H9 (cell line): Measurements from ENCODE around the gene ITPK1. TPM values are rescaled to one million over a fixed set of nuclear protein-coding genes. Genes with fewer than 3 reads are reported as not detected.

Source experiments
- DNase-seq: peaks from one replicate; pipeline ENCODE4 v3.0.0-alpha.2; 2017
- H2AFZ ChIP-seq: one replicate; pipeline ENCODE4 v1.6.1; 2013; ENCODE audit warnings: mild to moderate bottlenecking, low read length, control low read depth, moderate library complexity
- H2AK5ac ChIP-seq: 2 replicates; pipeline ENCODE4 v1.6.1; 2013; ENCODE audit warnings: low read length, control low read depth, mixed read lengths; ENCODE audit not compliant: insufficient read length
- H2BK120ac ChIP-seq: one replicate; pipeline ENCODE4 v1.6.1; 2013; ENCODE audit warnings: low read depth, mild to moderate bottlenecking, low read length, control low read depth, inconsistent platforms; ENCODE audit not compliant: poor library complexity, severe bottlenecking
- H2BK12ac ChIP-seq: 2 replicates; pipeline ENCODE4 v1.6.1; 2013; ENCODE audit warnings: low read length, control low read depth, mixed read lengths, low read depth; ENCODE audit not compliant: insufficient read length
- H2BK15ac ChIP-seq: 2 replicates; pipeline ENCODE4 v1.6.1; 2013; ENCODE audit warnings: low read depth, low read length, control low read depth
- H2BK20ac ChIP-seq: one replicate; pipeline ENCODE4 v1.6.1; 2013; ENCODE audit warnings: low read depth, mild to moderate bottlenecking, low read length, control low read depth, inconsistent platforms; ENCODE audit not compliant: poor library complexity, severe bottlenecking
- H2BK5ac ChIP-seq: 2 replicates; pipeline ENCODE4 v1.6.1; 2013; ENCODE audit warnings: low read length, control low read depth, mixed read lengths; ENCODE audit not compliant: insufficient read length
- H3K14ac ChIP-seq: 2 replicates; pipeline ENCODE4 v1.6.1; 2013; ENCODE audit warnings: low read length, control low read depth; ENCODE audit not compliant: insufficient read depth
- H3K18ac ChIP-seq: 2 replicates; pipeline ENCODE4 v1.6.1; 2013; ENCODE audit warnings: low read depth, mild to moderate bottlenecking, mixed read lengths, low read length, control low read depth; ENCODE audit not compliant: insufficient read length
- H3K23ac ChIP-seq: 2 replicates; pipeline ENCODE4 v1.6.1; 2013; ENCODE audit warnings: low read length, control low read depth, mixed read lengths, low read depth; ENCODE audit not compliant: insufficient read length
- H3K23me2 ChIP-seq: 2 replicates; pipeline ENCODE4 v1.6.1; 2013; ENCODE audit warnings: low read depth, mild to moderate bottlenecking, mixed read lengths, low read length, control low read depth; ENCODE audit not compliant: insufficient read length, poor library complexity, severe bottlenecking
- H3K27ac ChIP-seq: 2 replicates; pipeline ENCODE4 v1.5.1; 2013; ENCODE audit warnings: low read length, control low read depth, mixed read lengths, low read depth; ENCODE audit not compliant: insufficient read length
- H3K27me3 ChIP-seq: 2 replicates; pipeline ENCODE4 v1.6.1; 2013; ENCODE audit warnings: low read length, control low read depth, inconsistent platforms; ENCODE audit not compliant: insufficient read depth
- H3K4ac ChIP-seq: 2 replicates; pipeline ENCODE4 v1.6.1; 2013; ENCODE audit warnings: low read depth, mild to moderate bottlenecking, control low read depth, inconsistent platforms, low read length, moderate library complexity
- H3K4me1 ChIP-seq: 2 replicates; pipeline ENCODE4 v1.6.1; 2013; ENCODE audit warnings: low read length, control low read depth, inconsistent platforms; ENCODE audit not compliant: insufficient read depth
- H3K4me2 ChIP-seq: 2 replicates; pipeline ENCODE4 v1.6.1; 2013; ENCODE audit warnings: low read length, control low read depth, mixed read lengths; ENCODE audit not compliant: insufficient read length, insufficient read depth
- H3K56ac ChIP-seq: 2 replicates; pipeline ENCODE4 v1.6.1; 2013; ENCODE audit warnings: low read depth, mild to moderate bottlenecking, mixed read lengths, low read length, control low read depth; ENCODE audit not compliant: insufficient read length
- H3K79me1 ChIP-seq: 2 replicates; pipeline ENCODE4 v1.6.1; 2013; ENCODE audit warnings: low read depth, mild to moderate bottlenecking, moderate library complexity, low read length, control low read depth, inconsistent platforms; ENCODE audit not compliant: insufficient read depth, poor library complexity, severe bottlenecking
- H3K79me2 ChIP-seq: 2 replicates; pipeline ENCODE4 v1.6.1; 2013; ENCODE audit warnings: low read length, control low read depth, inconsistent platforms; ENCODE audit not compliant: insufficient read depth
- H3K9ac ChIP-seq: 2 replicates; pipeline ENCODE4 v1.6.1; 2013; ENCODE audit warnings: low read length, control low read depth, mixed read lengths; ENCODE audit not compliant: insufficient read length; ENCODE audit errors: extremely low read depth
- H3K9me3 ChIP-seq: one replicate; pipeline ENCODE4 v1.6.1; 2013; ENCODE audit warnings: low read depth, low read length, inconsistent platforms; ENCODE audit not compliant: control insufficient read depth
- H3T11ph ChIP-seq: one replicate; pipeline ENCODE4 v1.6.1; 2013; ENCODE audit warnings: mild to moderate bottlenecking, low read length, control low read depth, inconsistent platforms
- H4K20me1 ChIP-seq: one replicate; pipeline ENCODE4 v1.6.1; 2013; ENCODE audit not compliant: control insufficient read depth, insufficient read length, insufficient read depth
- H4K5ac ChIP-seq: 2 replicates; pipeline ENCODE4 v1.6.1; 2013; ENCODE audit warnings: low read depth, mild to moderate bottlenecking, mixed read lengths, low read length, control low read depth; ENCODE audit not compliant: insufficient read length
- H4K8ac ChIP-seq: replicated peaks from 2 replicates; pipeline ENCODE4 v1.6.1; 2013; ENCODE audit warnings: low read length, control low read depth, mixed read lengths, low read depth; ENCODE audit not compliant: insufficient read length
- H4K91ac ChIP-seq: 2 replicates; pipeline ENCODE4 v1.6.1; 2013; ENCODE audit warnings: low read depth, mild to moderate bottlenecking, moderate library complexity, mixed read lengths, low read length, control low read depth; ENCODE audit not compliant: insufficient read length
- H3K27ac Mint-ChIP-seq, 3 experiments: 2 replicates in 2 of 3; 3 replicates in 1 of 3; pipeline ENCODE4 v1.8.0; 2020 to 2021; ENCODE audit warnings: mixed read lengths in 3 of 3, mild to moderate bottlenecking in 1 of 3, moderate library complexity in 1 of 3
- H3K27me3 Mint-ChIP-seq: 2 replicates; pipeline ENCODE4 v1.8.0; 2021; ENCODE audit warnings: low read depth, mild to moderate bottlenecking, moderate library complexity, mixed read lengths
- H3K36me3 Mint-ChIP-seq, 3 experiments: 2 replicates in 2 of 3; 3 replicates in 1 of 3; pipeline ENCODE4 v1.8.0; 2020 to 2021; ENCODE audit warnings: low read depth in 3 of 3, mixed read lengths in 3 of 3; ENCODE audit not compliant: insufficient read depth in 1 of 3
- H3K4me1 Mint-ChIP-seq, 2 experiments: 2 replicates each; pipeline ENCODE4 v1.8.0; 2020; ENCODE audit warnings: mixed read lengths in 2 of 2
- H3K4me3 Mint-ChIP-seq, 2 experiments: 2 replicates in 1 of 2; 3 replicates in 1 of 2; pipeline ENCODE4 v1.8.0; 2020 to 2021; ENCODE audit warnings: mild to moderate bottlenecking in 2 of 2, mixed read lengths in 2 of 2, moderate library complexity in 1 of 2
- H3K9me3 Mint-ChIP-seq, 2 experiments: 2 replicates in 1 of 2; 3 replicates in 1 of 2; pipeline ENCODE4 v1.8.0; 2020; ENCODE audit warnings: mild to moderate bottlenecking in 2 of 2, mixed read lengths in 2 of 2, moderate library complexity in 1 of 2
- WGBS: extraction: QIAGEN DNeasy Blood & Tissue Kit; methylation state at CpG from one replicate; pipeline ENCODE4 v1.1.7; 2013; ENCODE audit warnings: missing lambda C conversion rate, low lambda C conversion rate, mixed read lengths; ENCODE audit not compliant: insufficient read length; ENCODE audit errors: extremely low coverage; 5-methylcytosine and 5-hydroxymethylcytosine counted together
- total RNA-seq: library from RNA; stranded (reverse); gene quantifications from 2 replicates; pipeline ENCODE4 v1.2.1, GENCODE V29; 2021
- TF ChIP-seq, protein P1 (sequence below): fragments of 200-600 bp; sonication (generic); conservative IDR thresholded peaks from 3 replicates; pipeline ENCODE4 v1.8.0; 2021; ENCODE audit warnings: antibody characterized with exemption, mild to moderate bottlenecking

The ITPK1 gene
- total RNA-seq, 1 experiment from 2014 or later: 92.7 TPM

DNA sequence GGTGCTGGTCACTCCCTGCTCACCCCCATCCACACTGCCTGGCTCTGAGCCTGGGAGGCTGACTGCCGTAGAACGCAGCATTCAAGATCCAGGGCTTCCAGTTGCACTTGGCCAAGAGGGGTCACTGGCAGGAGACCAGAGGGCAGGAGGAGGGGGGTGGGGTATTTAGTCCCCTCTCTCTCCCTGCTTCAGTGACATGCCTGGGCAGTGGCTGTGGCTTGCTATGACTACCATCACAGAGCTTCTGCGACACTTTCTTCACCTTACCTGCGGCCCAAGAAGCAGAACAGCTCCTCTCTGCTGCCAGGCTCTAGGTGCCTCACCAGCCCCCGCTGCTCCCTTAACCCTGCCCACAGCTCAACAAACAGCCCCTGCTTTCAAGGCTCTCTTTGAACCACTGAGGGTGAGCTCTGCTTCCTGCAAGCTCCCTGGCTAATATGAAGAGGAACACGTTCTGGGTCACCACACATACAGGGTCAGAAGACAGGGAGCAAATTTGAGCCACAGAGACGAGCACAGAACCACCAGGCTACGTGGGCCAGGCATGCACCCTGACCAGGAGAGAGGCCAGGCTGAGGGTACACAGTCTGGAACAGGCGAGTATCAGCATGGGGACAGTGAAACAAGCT, 55.7 kb downstream of the ITPK1 start:
- no peaks in the 10 kb centered on the region for H3K79me2 ChIP-seq
- no peak overlapping the region for H2BK5ac ChIP-seq
- no peak overlapping the region for H4K8ac ChIP-seq
- Mint-ChIP-seq H3K36me3 (peaks cover 4 to 10% (median 7%) of the 10 kb centered on the region in 3 experiments; a peak in 4 of 7 replicates), H3K27me3 (no peaks in the 10 kb centered on the region), H3K4me3 (no peak overlapping the region), H3K27ac (peak overlapping the region; percentile 49 to 96 (median 88)), H3K9me3 (no peaks in the 10 kb centered on the region), H3K4me1 (peaks cover 37 to 54% of the 10 kb centered on the region in 2 experiments)
- H2BK20ac ChIP-seq: no peak overlapping the region
- H4K20me1 ChIP-seq: peaks cover 2% of the 10 kb centered on the region
- TF ChIP-seq, protein P1, sequence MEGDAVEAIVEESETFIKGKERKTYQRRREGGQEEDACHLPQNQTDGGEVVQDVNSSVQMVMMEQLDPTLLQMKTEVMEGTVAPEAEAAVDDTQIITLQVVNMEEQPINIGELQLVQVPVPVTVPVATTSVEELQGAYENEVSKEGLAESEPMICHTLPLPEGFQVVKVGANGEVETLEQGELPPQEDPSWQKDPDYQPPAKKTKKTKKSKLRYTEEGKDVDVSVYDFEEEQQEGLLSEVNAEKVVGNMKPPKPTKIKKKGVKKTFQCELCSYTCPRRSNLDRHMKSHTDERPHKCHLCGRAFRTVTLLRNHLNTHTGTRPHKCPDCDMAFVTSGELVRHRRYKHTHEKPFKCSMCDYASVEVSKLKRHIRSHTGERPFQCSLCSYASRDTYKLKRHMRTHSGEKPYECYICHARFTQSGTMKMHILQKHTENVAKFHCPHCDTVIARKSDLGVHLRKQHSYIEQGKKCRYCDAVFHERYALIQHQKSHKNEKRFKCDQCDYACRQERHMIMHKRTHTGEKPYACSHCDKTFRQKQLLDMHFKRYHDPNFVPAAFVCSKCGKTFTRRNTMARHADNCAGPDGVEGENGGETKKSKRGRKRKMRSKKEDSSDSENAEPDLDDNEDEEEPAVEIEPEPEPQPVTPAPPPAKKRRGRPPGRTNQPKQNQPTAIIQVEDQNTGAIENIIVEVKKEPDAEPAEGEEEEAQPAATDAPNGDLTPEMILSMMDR: no peak
- H3K56ac ChIP-seq: no peak overlapping the region
- no peak overlapping the region for H4K91ac ChIP-seq
- H3K18ac ChIP-seq: no peak overlapping the region
- no peaks in the 10 kb centered on the region for H3K23me2 ChIP-seq
- H3K4me1 ChIP-seq: peaks cover 2% of the 10 kb centered on the region; the same call in 1 of the 2 replicates
- H3K4ac ChIP-seq: no peak overlapping the region
- H2BK15ac ChIP-seq: no peak overlapping the region
- H4K5ac ChIP-seq: no peak overlapping the region
- WGBS: no CpG with 5 or more reads among the region's 9 CpGs
- H2AK5ac ChIP-seq: no peak overlapping the region
- H3K4me2 ChIP-seq: no peak overlapping the region
- no peak overlapping the region for H3K23ac ChIP-seq
- no peaks in the 10 kb centered on the region for H3K79me1 ChIP-seq
- no peak overlapping the region for H3K9ac ChIP-seq
- H2AFZ ChIP-seq: no peak overlapping the region
- no peak overlapping the region for H3T11ph ChIP-seq
- H2BK12ac ChIP-seq: no peak overlapping the region
- peak; percentile 59 for DNase-seq
- peak overlapping the region; percentile 9 for H3K14ac ChIP-seq
- H2BK120ac ChIP-seq: no peak overlapping the region
- H3K27ac ChIP-seq: no peak overlapping the region
- H3K9me3 ChIP-seq: no peaks in the 10 kb centered on the region
- no peaks in the 10 kb centered on the region for H3K27me3 ChIP-seq
